ENCODE results near the gene C1orf105. TPM values are rescaled to one million over a fixed set of nuclear protein-coding genes. Genes with fewer than 3 reads are reported as not detected.

Gene C1orf105
- total and polyA plus RNA-seq, 2 donors from 2014 or later: not detected

- H3K9ac ChIP-seq (ENCODE audit: low read length in 3 of 3): no peak overlapping the region
- H3K4me3 ChIP-seq (ENCODE audit: low read length in 3 of 3): no peak overlapping the region
- DNase-seq (peak in 2 of 5 donors; percentile 79 to 88), FAIRE-seq (peak; percentile 54)
- no peaks in the 10 kb centered on the region for H3K9me3 ChIP-seq (ENCODE audit: control insufficient read depth in 2 of 3, insufficient read depth in 1 of 3, low read length in 3 of 3)
- no peak overlapping the region for H3K27ac ChIP-seq (ENCODE audit: low read depth in 2 of 2, low read length in 2 of 2)
- H3K4me1 ChIP-seq (ENCODE audit: control insufficient read depth in 2 of 3, insufficient read depth in 2 of 3, low read depth in 1 of 3, low read length in 3 of 3): no peaks in the 10 kb centered on the region
- intact Hi-C loops (cut with DNase I): loop anchor here (10.0 kb wide), 1 partner anchor 425 kb away; no protein-coding TSS in a partner anchor
- H3K36me3 ChIP-seq (ENCODE audit: control insufficient read depth in 2 of 3, insufficient read depth in 3 of 3, low read length in 3 of 3): no peaks in the 10 kb centered on the region
- H3K27me3 ChIP-seq (ENCODE audit: control insufficient read depth, insufficient read depth, low read length): no peaks in the 10 kb centered on the region
- peak; percentile 63 for TF ChIP-seq CTCF (IDR thresholded peaks at IDR 0.05; ENCODE audit: borderline replicate concordance, extremely low read depth, insufficient read depth)
These were observed 9.0 kb downstream of the C1orf105 start for GRCh38 chr1:172429331-172430127.

DNA sequence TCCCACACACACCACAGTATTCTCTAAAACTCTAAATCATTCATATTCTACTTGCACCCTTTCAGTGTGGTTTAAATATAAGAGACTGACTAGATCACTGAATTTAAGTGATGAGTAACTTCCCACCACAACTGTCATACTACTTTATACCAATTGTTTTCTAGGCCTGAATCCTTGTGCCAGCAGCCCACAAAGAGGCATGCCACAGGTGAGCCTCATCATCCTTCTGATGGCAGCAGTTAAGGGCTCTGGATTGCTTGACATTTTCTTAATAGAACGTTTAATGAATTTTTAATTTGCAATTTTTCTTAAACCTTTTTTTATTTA lies 9.6 kb downstream of the C1orf105 start:
- intact Hi-C loops (cut with DNase I): no loop called here
- Histone ChIP-seq H3K27me3 (ENCODE audit: control insufficient read depth, insufficient read depth, low read length) (no peaks in the 10 kb centered on the region), H3K9ac (ENCODE audit: low read length in 3 of 3) (no peak overlapping the region), H3K9me3 (ENCODE audit: control insufficient read depth in 2 of 3, insufficient read depth in 1 of 3, low read length in 3 of 3) (no peaks in the 10 kb centered on the region), H3K36me3 (ENCODE audit: control insufficient read depth in 2 of 3, insufficient read depth in 3 of 3, low read length in 3 of 3) (no peaks in the 10 kb centered on the region), H3K27ac (ENCODE audit: low read depth in 2 of 2, low read length in 2 of 2) (no peak overlapping the region), H3K4me1 (ENCODE audit: control insufficient read depth in 2 of 3, insufficient read depth in 2 of 3, low read depth in 1 of 3, low read length in 3 of 3) (no peaks in the 10 kb centered on the region), H3K4me3 (ENCODE audit: low read length in 3 of 3) (no peak overlapping the region)
- FAIRE-seq (no peak), DNase-seq (no peak)
- TF ChIP-seq CTCF (IDR thresholded peaks at IDR 0.05; ENCODE audit: borderline replicate concordance, extremely low read depth, insufficient read depth): no peak

- TF ChIP-seq CTCF (IDR thresholded peaks at IDR 0.05; ENCODE audit: borderline replicate concordance, extremely low read depth, insufficient read depth): no peak
- intact Hi-C loops (cut with DNase I): no loop called here
- Histone ChIP-seq H3K9ac (ENCODE audit: low read length in 3 of 3) (no peak overlapping the region), H3K9me3 (ENCODE audit: control insufficient read depth in 2 of 3, insufficient read depth in 1 of 3, low read length in 3 of 3) (no peaks in the 10 kb centered on the region), H3K4me1 (ENCODE audit: control insufficient read depth in 2 of 3, insufficient read depth in 2 of 3, low read depth in 1 of 3, low read length in 3 of 3) (no peaks in the 10 kb centered on the region), H3K36me3 (ENCODE audit: control insufficient read depth in 2 of 3, insufficient read depth in 3 of 3, low read length in 3 of 3) (no peaks in the 10 kb centered on the region), H3K4me3 (ENCODE audit: low read length in 3 of 3) (no peak overlapping the region), H3K27ac (ENCODE audit: low read depth in 2 of 2, low read length in 2 of 2) (no peak overlapping the region), H3K27me3 (ENCODE audit: control insufficient read depth, insufficient read depth, low read length) (no peaks in the 10 kb centered on the region)
- no peak for FAIRE-seq
- no peak for DNase-seq
These were observed 10.7 kb downstream of the C1orf105 start for GRCh38 chr1:172431204-172431603.
